Omental fat pad (tissue), 4 donors: Measurements from ENCODE around the gene CCDC28B. TPM values are rescaled to one million over a fixed set of nuclear protein-coding genes. Genes with fewer than 3 reads are reported as not detected.
A peak's percentile ranks its signal among the peaks of the same experiment; 100 is the strongest.

Experiments
- ATAC-seq: fragments of 150-250 bp; one replicate; pipeline ENCODE4 v1.9.1; 2016; ENCODE audit warnings: mild to moderate bottlenecking, moderate library complexity; ENCODE audit not compliant: low FRiP score
- DNase-seq: peaks from one replicate; pipeline ENCODE4 v3.0.0-alpha.2; 2019; ENCODE audit warnings: low spot score
- CTCF ChIP-seq, 3 donors: fragments of 450-650 bp; IDR thresholded peaks; one replicate each; pipeline ENCODE4 v1.5.1; 2016 to 2017; ENCODE audit warnings: antibody characterized with exemption in 3 of 3, mild to moderate bottlenecking in 3 of 3, moderate library complexity in 2 of 3
- total RNA-seq, 4 donors: library from RNA; depleted of rRNA; stranded (reverse); fragments of >200 nt; gene quantifications; one replicate each; pipeline ENCODE4 v1.1.0, GENCODE V29; 2016

The CCDC28B gene
- total RNA-seq, 4 donors from 2014 or later = 2.6 to 5.5 (median 3.1) TPM

GRCh38 chr1:32234792-32235191, 34.4 kb downstream of the CCDC28B start:
- ATAC-seq (no peak), DNase-seq (no peak)
- TF ChIP-seq CTCF (IDR thresholded peaks at IDR 0.05) = no peak

- no peak for DNase-seq
- ATAC-seq = no peak
- no peak for TF ChIP-seq CTCF (IDR thresholded peaks at IDR 0.05)
These were observed 38.9 kb downstream of the CCDC28B start for GRCh38 chr1:32239337-32239736.

- ATAC-seq (no peak), DNase-seq (no peak)
- no peak for TF ChIP-seq CTCF (IDR thresholded peaks at IDR 0.05)
These were observed 39.4 kb downstream of the CCDC28B start for GRCh38 chr1:32239790-32240139.

GRCh38 chr1:32240140-32240951, 40.0 kb downstream of the CCDC28B start:
- no peak for TF ChIP-seq CTCF (IDR thresholded peaks at IDR 0.05)
- ATAC-seq (peak; percentile 70), DNase-seq (peak; percentile 33)

- peak; percentile 50 for DNase-seq
- TF ChIP-seq CTCF (IDR thresholded peaks at IDR 0.05) = no peak
- ATAC-seq = peak; percentile 80
These were observed 40.8 kb downstream of the CCDC28B start for GRCh38 chr1:32241001-32241763.

GRCh38 chr1:32242341-32242851, 42.0 kb downstream of the CCDC28B start:
- no peak for TF ChIP-seq CTCF (IDR thresholded peaks at IDR 0.05)
- no peak for DNase-seq
- ATAC-seq = no peak
